ENCODE results near the gene TPO. TPM values are rescaled to one million over a fixed set of nuclear protein-coding genes. Genes with fewer than 3 reads are reported as not detected.

The TPO gene
- total RNA-seq, 1 experiment from 2014 or later: not detected

GRCh38 chr2:1557467-1557820 is 144.2 kb downstream of the TPO start:
- no TSS peak for BruUV-seq (replicated peaks)

DNA sequence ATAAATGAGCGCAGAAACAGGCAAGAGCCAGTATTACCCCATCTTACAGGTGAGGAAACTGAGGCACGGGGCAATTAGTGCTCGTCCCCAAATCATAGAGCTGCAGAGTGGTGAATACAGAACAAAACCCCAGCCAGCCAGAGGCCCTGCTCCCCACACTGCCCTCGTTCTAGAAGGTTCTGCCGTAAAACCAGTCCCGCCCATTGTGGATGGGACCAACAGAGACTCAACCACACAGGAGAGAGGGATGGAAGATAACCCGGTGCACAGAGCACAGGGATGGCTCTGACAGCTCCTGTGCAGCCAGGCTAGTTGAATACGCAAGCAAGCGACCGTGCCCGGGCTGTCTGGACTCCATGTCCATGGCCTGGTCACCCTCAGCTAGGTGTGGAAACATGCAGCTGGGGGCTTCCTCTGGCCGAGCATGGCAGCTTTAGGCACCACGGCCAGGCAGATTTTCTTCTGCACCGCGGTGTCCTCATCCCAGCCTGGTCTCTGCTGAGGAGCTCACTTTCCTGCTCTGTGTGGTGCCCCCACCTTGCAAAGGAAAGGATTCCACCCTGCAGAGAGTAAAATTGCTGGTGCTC is 146.4 kb downstream of the TPO start:
- intact Hi-C loops (cut with micrococcal nuclease; ENCODE audit: unreplicated experiment): no loop called here
- no TSS peak for BruUV-seq (replicated peaks)

More at GRCh38 chr2:1557467-1557820, 144.2 kb downstream of the TPO start:
- no peak overlapping the region for H3K27ac ChIP-seq
- H3K9me3 ChIP-seq (ENCODE audit: insufficient read depth, low read depth): no peaks in the 10 kb centered on the region
- H3K4me3 ChIP-seq: no peak overlapping the region
- H3K4me2 ChIP-seq: no peak overlapping the region
- TF ChIP-seq CTCF (conservative IDR thresholded peaks at IDR 0.05) (no peak), EZH2 (IDR thresholded peaks at IDR 0.05; ENCODE audit: low read depth) (no peak)
- H2AFZ ChIP-seq: no peak overlapping the region
- peaks cover 23% of the 10 kb centered on the region for H3K4me1 ChIP-seq (replicated peaks; ENCODE audit: insufficient read depth)
- H3K36me3 ChIP-seq (ENCODE audit: low read depth): no peaks in the 10 kb centered on the region
- DNase-seq: no peak
- CTCF ChIA-PET: no interaction called here
- no peaks in the 10 kb centered on the region for H3K9me2 ChIP-seq (ENCODE audit: insufficient read depth)
- no peaks in the 10 kb centered on the region for H3K79me2 ChIP-seq (ENCODE audit: low read depth)
- peaks cover 22% of the 10 kb centered on the region for H3K27me3 ChIP-seq (ENCODE audit: insufficient read depth, low read depth)
- intact Hi-C loops (cut with micrococcal nuclease; ENCODE audit: unreplicated experiment): no loop called here
- H4K20me1 ChIP-seq (ENCODE audit: insufficient read depth): no peaks in the 10 kb centered on the region
- H3F3A ChIP-seq (ENCODE audit: insufficient read depth, low read depth): peaks cover 22% of the 10 kb centered on the region
- POLR2A ChIA-PET (ENCODE audit: unreplicated experiment): no interaction called here

DNA sequence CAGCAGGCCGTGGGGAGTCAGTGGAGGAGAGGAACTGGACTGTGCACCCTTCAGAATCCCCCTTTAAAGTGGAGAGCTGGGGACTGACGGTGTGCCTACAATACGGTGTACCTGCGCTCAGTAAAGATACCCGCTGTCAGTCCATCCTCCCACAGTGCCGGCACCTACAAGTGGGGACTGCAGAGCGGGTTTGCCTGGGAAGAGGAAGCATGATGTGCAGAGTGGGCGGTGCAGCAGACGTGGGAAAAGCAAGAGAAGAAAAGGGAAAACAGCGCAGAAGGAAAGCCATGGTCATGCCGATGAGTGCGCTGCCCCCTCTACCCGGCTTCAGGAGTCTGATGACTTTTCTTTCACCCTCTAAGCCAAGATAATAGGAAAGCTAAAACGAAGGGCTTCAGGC is 148.0 kb downstream of the TPO start:
- no peaks in the 10 kb centered on the region for H3F3A ChIP-seq (ENCODE audit: insufficient read depth, low read depth)
- H3K27ac ChIP-seq: no peak overlapping the region
- no peaks in the 10 kb centered on the region for H3K9me2 ChIP-seq (ENCODE audit: insufficient read depth)
- no peak for TF ChIP-seq CTCF (conservative IDR thresholded peaks at IDR 0.05)
- no peak for TF ChIP-seq EZH2 (IDR thresholded peaks at IDR 0.05; ENCODE audit: low read depth)
- H3K36me3 ChIP-seq (ENCODE audit: low read depth): no peaks in the 10 kb centered on the region
- H3K79me2 ChIP-seq (ENCODE audit: low read depth): no peaks in the 10 kb centered on the region
- no peaks in the 10 kb centered on the region for H3K9me3 ChIP-seq (ENCODE audit: insufficient read depth, low read depth)
- intact Hi-C loops (cut with micrococcal nuclease; ENCODE audit: unreplicated experiment): no loop called here
- no peaks in the 10 kb centered on the region for H4K20me1 ChIP-seq (ENCODE audit: insufficient read depth)
- H2AFZ ChIP-seq: no peak overlapping the region
- H3K27me3 ChIP-seq (ENCODE audit: insufficient read depth, low read depth): peaks cover 37% of the 10 kb centered on the region
- H3K4me3 ChIP-seq: no peak overlapping the region
- H3K4me1 ChIP-seq (replicated peaks; ENCODE audit: insufficient read depth): no peaks in the 10 kb centered on the region
- no peak overlapping the region for H3K4me2 ChIP-seq
- no peak for DNase-seq
- CTCF ChIA-PET: no interaction called here
- BruUV-seq (replicated peaks): no TSS peak
- POLR2A ChIA-PET (ENCODE audit: unreplicated experiment): no interaction called here

More for the DNA sequence above, 146.4 kb downstream of the TPO start:
- H3K4me1 ChIP-seq (replicated peaks; ENCODE audit: insufficient read depth): peaks cover 3% of the 10 kb centered on the region
- no peak overlapping the region for H2AFZ ChIP-seq
- H3K4me3 ChIP-seq: no peak overlapping the region
- peaks cover 4% of the 10 kb centered on the region; the same call in 1 of the 2 replicates for H3F3A ChIP-seq (ENCODE audit: insufficient read depth, low read depth)
- ChIA-PET CTCF (no interaction called here), POLR2A (ENCODE audit: unreplicated experiment) (no interaction called here)
- peaks cover 37% of the 10 kb centered on the region for H3K27me3 ChIP-seq (ENCODE audit: insufficient read depth, low read depth)
- no peak overlapping the region for H3K4me2 ChIP-seq
- H3K27ac ChIP-seq: no peak overlapping the region
- no peaks in the 10 kb centered on the region for H3K9me2 ChIP-seq (ENCODE audit: insufficient read depth)
- no peak for TF ChIP-seq EZH2 (IDR thresholded peaks at IDR 0.05; ENCODE audit: low read depth)
- TF ChIP-seq CTCF (conservative IDR thresholded peaks at IDR 0.05): no peak
- no peaks in the 10 kb centered on the region for H3K79me2 ChIP-seq (ENCODE audit: low read depth)
- no peak for DNase-seq
- H3K36me3 ChIP-seq (ENCODE audit: low read depth): no peaks in the 10 kb centered on the region
- no peaks in the 10 kb centered on the region for H4K20me1 ChIP-seq (ENCODE audit: insufficient read depth)
- no peaks in the 10 kb centered on the region for H3K9me3 ChIP-seq (ENCODE audit: insufficient read depth, low read depth)
